ENCODE measurements around the gene RPL10A.
"Not testable (repeated sequence)": the region's sequence is repeated elsewhere in the genome, so short reads cannot be mapped to it uniquely, and the experiment has no call there.

Gene RPL10A

GRCh38 chr6:35511562-35511941 lies 43.4 kb downstream of the RPL10A start:
- in situ Hi-C loops (cut with HindIII; ENCODE audit: low sequenced_read_pairs): no loop called here
- peak overlapping the region; percentile 7 for H3K4me3 ChIP-seq (ENCODE audit: low read depth, low read length)
- DNase-seq (ENCODE audit: low read depth): no peak
- no peak for TF ChIP-seq CTCF (IDR thresholded peaks at IDR 0.05; ENCODE audit: low read depth, low read length, missing control alignments)

- no peak for TF ChIP-seq CTCF (IDR thresholded peaks at IDR 0.05; ENCODE audit: low read depth, low read length, missing control alignments)
- H3K4me3 ChIP-seq (ENCODE audit: low read depth, low read length): no peak overlapping the region
- in situ Hi-C loops (cut with HindIII; ENCODE audit: low sequenced_read_pairs): no loop called here
- no peak for DNase-seq (ENCODE audit: low read depth)
These were observed 43.8 kb downstream of the RPL10A start for GRCh38 chr6:35512006-35512405.

GRCh38 chr6:35512740-35513139 lies 44.5 kb downstream of the RPL10A start, which contains the start of gene TULP1:
Gene TULP1, minus strand, starts transcription at chr6:35512896. Its CDS starts 38 bp downstream, at chr6:35512858.
- no peak for TF ChIP-seq CTCF (IDR thresholded peaks at IDR 0.05; ENCODE audit: low read depth, low read length, missing control alignments)
- H3K4me3 ChIP-seq (ENCODE audit: low read depth, low read length): peak within 1 kb of the TSS; percentile 7
- in situ Hi-C loops (cut with HindIII; ENCODE audit: low sequenced_read_pairs): no loop called here
- DNase-seq (ENCODE audit: low read depth): no peak

- no peak for TF ChIP-seq CTCF (IDR thresholded peaks at IDR 0.05; ENCODE audit: low read depth, low read length, missing control alignments)
- in situ Hi-C loops (cut with HindIII; ENCODE audit: low sequenced_read_pairs): no loop called here
- DNase-seq (ENCODE audit: low read depth): no peak
- no peak overlapping the region for H3K4me3 ChIP-seq (ENCODE audit: low read depth, low read length)
These were observed 46.4 kb downstream of the RPL10A start for GRCh38 chr6:35514587-35514986.

GRCh38 chr6:35515939-35516338 lies 47.7 kb downstream of the RPL10A start:
- H3K4me3 ChIP-seq (ENCODE audit: low read depth, low read length); DNase-seq (ENCODE audit: low read depth); in situ Hi-C loops (cut with HindIII; ENCODE audit: low sequenced_read_pairs): not testable (repeated sequence)

GRCh38 chr6:35516712-35517111 lies 48.5 kb downstream of the RPL10A start:
- in situ Hi-C loops (cut with HindIII; ENCODE audit: low sequenced_read_pairs): no loop called here
- TF ChIP-seq CTCF (IDR thresholded peaks at IDR 0.05; ENCODE audit: low read depth, low read length, missing control alignments): no peak
- no peak for DNase-seq (ENCODE audit: low read depth)
- H3K4me3 ChIP-seq (ENCODE audit: low read depth, low read length): no peak overlapping the region

GRCh38 chr6:35517978-35518377 lies 49.8 kb downstream of the RPL10A start:
- DNase-seq (ENCODE audit: low read depth); H3K4me3 ChIP-seq (ENCODE audit: low read depth, low read length); in situ Hi-C loops (cut with HindIII; ENCODE audit: low sequenced_read_pairs): not testable (repeated sequence)
